Endothelial cell of umbilical vein (primary cell): ENCODE measurements around the gene MAGI1. TPM values are rescaled to one million over a fixed set of nuclear protein-coding genes. Genes with fewer than 3 reads are reported as not detected.

Experiments used
- BruUV-seq: library from RNA; stranded (reverse); fragments of 400-500 nt; replicated peaks from 2 replicates; lab custom pipeline; 2021; lab: Mats Ljungman, UMichigan
- CTCF ChIA-PET: fragments of 300-600, 350-600 bp; sonication (Branson Sonifier 250); formaldehyde crosslinking; loops from one replicate; lab custom pipeline; 2021; ENCODE audit warnings: antibody characterized with exemption, inconsistent platforms; lab: Charles Lee
- POLR2A ChIA-PET: fragments of 300-600, 350-600 bp; sonication (Branson Sonifier 250); formaldehyde crosslinking; loops from one replicate; lab custom pipeline; 2021; ENCODE audit warnings: antibody characterized with exemption, inconsistent platforms; lab: Charles Lee
- DNase-seq: peaks from one replicate; pipeline ENCODE4 v3.0.0-alpha.2; 2011; ENCODE audit warnings: low read depth, low spot score
- FAIRE-seq: peaks from 2 replicates; lab custom pipeline; 2011; peaks lifted over from hg19 to GRCh38; lab: Jason Lieb, UNC
- H2AFZ ChIP-seq: 2 replicates; pipeline ENCODE4 v1.6.0; 2012; ENCODE audit warnings: low read depth, low read length, control low read depth, inconsistent platforms
- H3K27ac ChIP-seq: 2 replicates; pipeline ENCODE4 v1.5.1; 2011; ENCODE audit warnings: low read depth, mild to moderate bottlenecking, control low read depth, low read length, moderate library complexity; ENCODE audit not compliant: insufficient read depth
- H3K27me3 ChIP-seq, 2 experiments: 2 replicates each; pipeline versions ENCODE4 v1.6.0 to v1.6.1; 2011; ENCODE audit warnings: low read length in 2 of 2, mixed read lengths in 1 of 2; ENCODE audit not compliant: control insufficient read depth in 2 of 2, insufficient read depth in 2 of 2
- H3K36me3 ChIP-seq, 2 experiments: 2 replicates in 1 of 2; 3 replicates in 1 of 2; pipeline ENCODE4 v1.5.1; 2011; ENCODE audit warnings: low read length in 2 of 2, mild to moderate bottlenecking in 1 of 2, moderate library complexity in 1 of 2; ENCODE audit not compliant: control insufficient read depth in 2 of 2, insufficient read depth in 2 of 2; ENCODE audit errors: extremely low read depth in 1 of 2
- H3K4me1 ChIP-seq: 3 replicates; pipeline ENCODE4 v1.5.1; 2011; ENCODE audit warnings: mild to moderate bottlenecking, low read length; ENCODE audit not compliant: control insufficient read depth, insufficient read depth; ENCODE audit errors: extremely low read depth
- H3K4me2 ChIP-seq: 2 replicates; pipeline ENCODE4 v1.6.1; 2011; ENCODE audit warnings: low read length, control low read depth, mixed read lengths; ENCODE audit not compliant: insufficient read depth
- H3K4me3 ChIP-seq, 3 experiments: fragments of 200-600 bp in 1 of 3; sonication (generic), shearing (Covaris generic) in 1 of 3; replicated peaks in 1 of 3; 2 replicates each; pipeline ENCODE4 v1.5.1; 2011 to 2016; ENCODE audit warnings: control low read depth in 3 of 3, low read length in 3 of 3, mild to moderate bottlenecking in 2 of 3, inconsistent platforms in 1 of 3, low read depth in 1 of 3, moderate library complexity in 1 of 3; ENCODE audit not compliant: insufficient read depth in 1 of 3
- H3K79me2 ChIP-seq: 2 replicates; pipeline ENCODE4 v1.6.0; 2012; ENCODE audit warnings: low read length, inconsistent platforms; ENCODE audit not compliant: control insufficient read depth, insufficient read depth
- H3K9ac ChIP-seq: replicated peaks from 2 replicates; pipeline ENCODE3; 2011; ENCODE audit warnings: low read length, control low read depth; ENCODE audit not compliant: insufficient read depth; ENCODE audit errors: extremely low read depth
- H3K9me1 ChIP-seq: replicated peaks from 3 replicates; pipeline ENCODE4 v1.6.0; 2011; ENCODE audit warnings: mild to moderate bottlenecking, low read length; ENCODE audit not compliant: control insufficient read depth, insufficient read depth; ENCODE audit errors: extremely low read depth
- H3K9me3 ChIP-seq: replicated peaks from 2 replicates; pipeline ENCODE4 v1.5.1; 2012; ENCODE audit warnings: low read length, inconsistent platforms; ENCODE audit not compliant: control insufficient read depth, insufficient read depth
- H4K20me1 ChIP-seq: replicated peaks from 2 replicates; pipeline ENCODE3; 2011; ENCODE audit warnings: mild to moderate bottlenecking, low read length; ENCODE audit not compliant: control insufficient read depth, insufficient read depth; ENCODE audit errors: extremely low read depth
- EZH2 ChIP-seq: IDR thresholded peaks from 2 replicates; pipeline ENCODE4 v1.6.1; 2012; ENCODE audit warnings: borderline replicate concordance, low read depth, mild to moderate bottlenecking, moderate library complexity, low read length, inconsistent platforms; ENCODE audit not compliant: severe bottlenecking
- FOS ChIP-seq: IDR thresholded peaks from 2 replicates; pipeline ENCODE4 v1.6.1; 2011; ENCODE audit warnings: mild to moderate bottlenecking, low read length, moderate library complexity, borderline replicate concordance; ENCODE audit not compliant: insufficient read depth
- GATA2 ChIP-seq: IDR thresholded peaks from 2 replicates; pipeline ENCODE4 v1.7.0; 2011; ENCODE audit warnings: low read depth, mild to moderate bottlenecking, moderate library complexity, mixed read lengths, low read length; ENCODE audit not compliant: insufficient read length, insufficient read depth
- JUN ChIP-seq: IDR thresholded peaks from 2 replicates; pipeline ENCODE4 v1.6.1; 2011; ENCODE audit warnings: borderline replicate concordance, low read depth; ENCODE audit not compliant: insufficient read length, insufficient read depth
- MYC ChIP-seq: IDR thresholded peaks from one replicate; pipeline ENCODE4 v1.6.1; 2011; ENCODE audit warnings: mild to moderate bottlenecking, low read depth, low read length
- POLR2A ChIP-seq: IDR thresholded peaks from 2 replicates; pipeline ENCODE4 v1.6.1; 2012; ENCODE audit warnings: low read depth, mild to moderate bottlenecking, control low read depth, low read length
- POLR2AphosphoS5 ChIP-seq: IDR thresholded peaks from 2 replicates; pipeline ENCODE4 v1.6.1; 2012; ENCODE audit warnings: low read depth, mild to moderate bottlenecking, control low read depth, low read length, moderate library complexity; ENCODE audit not compliant: insufficient read depth
- dilution Hi-C: fragments of 300-500 bp; cut with MboI; formaldehyde crosslinking; loops from one replicate; pipeline ENCODE4 v1.15.0; 2019; ENCODE audit warnings: low sequenced_read_pairs; ENCODE audit not compliant: extremely low pct_ligation_motif_present
- intact Hi-C: fragments of 100-400 bp; cut with micrococcal nuclease; formaldehyde crosslinking; loops from one replicate; pipeline ENCODE4 v1.10.0; 2022
- polyA plus RNA-seq, 4 experiments: library from polyadenylated mRNA; depleted of rRNA in 3 of 4; stranded (reverse) in 3 of 4; unstranded in 1 of 4; fragments of >200 nt; gene quantifications; 2 replicates each; pipeline versions ENCODE4 v1.2.1 to v1.2.3, GENCODE V29; 2011 to 2012; ENCODE audit warnings: missing spikeins in 1 of 4
- total RNA-seq: library from RNA; stranded (reverse); gene quantifications from 2 replicates; pipeline ENCODE4 v1.2.3, GENCODE V29; 2021
- TF ChIP-seq, protein P1 (sequence below), 2 donors: IDR thresholded peaks; 1 replicate in 1 of 2; 2 replicates in 1 of 2; pipeline ENCODE4 v1.5.1; 2011; ENCODE audit warnings: low read length in 2 of 2, mild to moderate bottlenecking in 2 of 2, moderate library complexity in 2 of 2, control low read depth in 1 of 2, inconsistent platforms in 1 of 2, low read depth in 1 of 2; ENCODE audit not compliant: insufficient read depth in 1 of 2; ENCODE audit errors: extremely low read depth in 1 of 2
- TF ChIP-seq, protein P2 (sequence below): IDR thresholded peaks from 2 replicates; pipeline ENCODE4 v1.6.1; 2011; ENCODE audit not compliant: insufficient read depth, insufficient read length

The MAGI1 gene
- total and polyA plus RNA-seq, 2 donors (not counting 3 experiments of a cell fraction or from before 2014, with no cell fraction given): 10.1 to 47.9 TPM

DNA sequence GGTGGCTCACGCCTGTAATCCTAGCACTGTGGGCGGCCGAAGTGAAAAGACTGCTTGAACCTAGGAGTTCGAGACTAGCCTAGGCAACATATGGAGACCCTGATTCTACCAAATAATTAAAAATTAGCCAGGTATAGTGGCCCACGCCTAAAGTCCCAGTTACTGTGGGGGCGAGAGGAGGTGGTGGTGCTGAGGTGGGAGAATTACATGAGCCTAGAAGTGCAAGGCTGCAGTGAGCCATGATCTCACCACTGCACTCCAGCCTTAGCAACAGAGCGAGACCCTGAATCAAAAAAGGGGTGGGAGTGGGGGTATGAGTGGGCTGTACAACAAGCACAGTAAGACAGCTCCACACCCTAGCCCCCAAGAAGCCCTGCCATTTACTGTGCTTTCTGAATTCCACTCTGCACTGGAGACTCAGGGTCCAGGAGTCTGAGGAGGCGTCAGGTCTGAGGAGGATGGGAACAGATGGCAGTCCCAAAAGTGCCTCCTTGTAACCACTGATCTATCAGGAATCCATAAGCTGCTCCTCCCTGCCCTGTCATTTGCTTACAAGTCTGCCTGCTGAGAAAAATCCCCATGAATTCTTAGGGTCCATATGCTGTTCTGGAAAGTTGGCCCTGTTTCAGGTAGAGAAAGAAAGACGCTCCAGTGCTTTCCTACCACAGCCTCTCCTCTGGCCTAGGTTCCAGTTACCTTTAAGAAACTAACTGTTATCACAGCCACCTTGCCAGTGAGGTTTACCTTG lies 171.1 kb downstream of the MAGI1 start:
- FAIRE-seq: no peak
- Histone ChIP-seq H2AFZ (no peak overlapping the region), H3K27me3 (no peaks in the 10 kb centered on the region), H4K20me1 (peaks cover 2% of the 10 kb centered on the region), H3K36me3 (no peaks in the 10 kb centered on the region), H3K9ac (no peak overlapping the region), H3K9me1 (no peaks in the 10 kb centered on the region), H3K4me3 (no peak overlapping the region), H3K4me2 (no peak overlapping the region), H3K79me2 (no peaks in the 10 kb centered on the region), H3K27ac (no peak overlapping the region), H3K9me3 (no peaks in the 10 kb centered on the region), H3K4me1 (no peaks in the 10 kb centered on the region)
- ChIA-PET POLR2A (no interaction called here), CTCF (interaction anchor here (1.1 kb wide), 1 partner anchor 8 kb away, joined by 3 read pairs; no protein-coding TSS in a partner anchor)
- BruUV-seq: no TSS peak
- TF ChIP-seq, protein P1, sequence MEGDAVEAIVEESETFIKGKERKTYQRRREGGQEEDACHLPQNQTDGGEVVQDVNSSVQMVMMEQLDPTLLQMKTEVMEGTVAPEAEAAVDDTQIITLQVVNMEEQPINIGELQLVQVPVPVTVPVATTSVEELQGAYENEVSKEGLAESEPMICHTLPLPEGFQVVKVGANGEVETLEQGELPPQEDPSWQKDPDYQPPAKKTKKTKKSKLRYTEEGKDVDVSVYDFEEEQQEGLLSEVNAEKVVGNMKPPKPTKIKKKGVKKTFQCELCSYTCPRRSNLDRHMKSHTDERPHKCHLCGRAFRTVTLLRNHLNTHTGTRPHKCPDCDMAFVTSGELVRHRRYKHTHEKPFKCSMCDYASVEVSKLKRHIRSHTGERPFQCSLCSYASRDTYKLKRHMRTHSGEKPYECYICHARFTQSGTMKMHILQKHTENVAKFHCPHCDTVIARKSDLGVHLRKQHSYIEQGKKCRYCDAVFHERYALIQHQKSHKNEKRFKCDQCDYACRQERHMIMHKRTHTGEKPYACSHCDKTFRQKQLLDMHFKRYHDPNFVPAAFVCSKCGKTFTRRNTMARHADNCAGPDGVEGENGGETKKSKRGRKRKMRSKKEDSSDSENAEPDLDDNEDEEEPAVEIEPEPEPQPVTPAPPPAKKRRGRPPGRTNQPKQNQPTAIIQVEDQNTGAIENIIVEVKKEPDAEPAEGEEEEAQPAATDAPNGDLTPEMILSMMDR (IDR thresholded peaks at IDR 0.05; ENCODE audit: extremely low read depth in 1 of 2, insufficient read depth in 1 of 2, low read depth in 1 of 2, low read length in 2 of 2): no peak
- no peak for TF ChIP-seq GATA2
- TF ChIP-seq MYC: no peak
- TF ChIP-seq POLR2AphosphoS5: no peak
- TF ChIP-seq, protein P2, sequence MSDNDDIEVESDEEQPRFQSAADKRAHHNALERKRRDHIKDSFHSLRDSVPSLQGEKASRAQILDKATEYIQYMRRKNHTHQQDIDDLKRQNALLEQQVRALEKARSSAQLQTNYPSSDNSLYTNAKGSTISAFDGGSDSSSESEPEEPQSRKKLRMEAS: no peak
- TF ChIP-seq POLR2A: no peak
- no peak for TF ChIP-seq FOS
- no peak for TF ChIP-seq EZH2
- no peak for TF ChIP-seq JUN
- intact Hi-C loops: no loop called here
- dilution Hi-C loops: no loop called here
- no peak for DNase-seq
